CD4-positive, alpha-beta T cell (primary cell): Measurements from ENCODE around the gene SREBF1. TPM values are rescaled to one million over a fixed set of nuclear protein-coding genes. Genes with fewer than 3 reads are reported as not detected.
A peak's percentile ranks its signal among the peaks of the same experiment; 100 is the strongest.

ENCODE experiments used
- ATAC-seq: fragments of 200-7000 bp; cut with Tn5 transposase; one replicate; pipeline ENCODE4 v1.10.0; 2022; ENCODE audit warnings: mild to moderate bottlenecking; ENCODE audit not compliant: poor library complexity
- CTCF ChIA-PET: fragments of 350-600 bp; sonication (Branson Sonifier 250); formaldehyde crosslinking; loops from one replicate; lab custom pipeline; 2021; ENCODE audit warnings: antibody characterized with exemption, inconsistent platforms; lab: Charles Lee
- POLR2A ChIA-PET: fragments of 350-600 bp; sonication (Branson Sonifier 250); formaldehyde crosslinking; loops from one replicate; lab custom pipeline; 2021; ENCODE audit warnings: antibody characterized with exemption, inconsistent platforms; lab: Charles Lee
- DNase-seq, 14 experiments: peaks; one replicate each; pipeline ENCODE4 v3.0.0-alpha.2; 2013 to 2020; ENCODE audit warnings: mixed read lengths in 2 of 14
- H3K27ac ChIP-seq, 2 donors: one replicate each; pipeline versions ENCODE4 v1.5.1 to v1.7.0; 2013; ENCODE audit warnings: low read length in 2 of 2, low read depth in 1 of 2, mild to moderate bottlenecking in 1 of 2
- H3K27me3 ChIP-seq, 2 experiments: 1 replicate in 1 of 2; 2 replicates in 1 of 2; pipeline versions ENCODE4 v1.6.1 to v1.7.0; 2013; ENCODE audit warnings: low read length in 2 of 2, control low read depth in 1 of 2, mild to moderate bottlenecking in 1 of 2, moderate library complexity in 1 of 2; ENCODE audit not compliant: insufficient read depth in 2 of 2, control insufficient read depth in 1 of 2
- H3K36me3 ChIP-seq: one replicate; pipeline ENCODE4 v1.6.1; 2013; ENCODE audit warnings: low read length, control low read depth; ENCODE audit not compliant: insufficient read depth
- H3K4me1 ChIP-seq: one replicate; pipeline ENCODE4 v1.6.1; 2013; ENCODE audit warnings: low read length, control low read depth; ENCODE audit not compliant: insufficient read depth
- H3K4me3 ChIP-seq: one replicate; pipeline ENCODE4 v1.5.1; 2013; ENCODE audit warnings: mild to moderate bottlenecking, low read length, moderate library complexity
- H3K9me3 ChIP-seq, 2 experiments: 1 replicate in 1 of 2; 2 replicates in 1 of 2; pipeline versions ENCODE4 v1.6.1 to v1.7.0; 2013; ENCODE audit warnings: low read length in 2 of 2, mild to moderate bottlenecking in 2 of 2, control low read depth in 1 of 2, moderate library complexity in 1 of 2; ENCODE audit not compliant: control insufficient read depth in 1 of 2, insufficient read depth in 1 of 2
- H3K27ac Mint-ChIP-seq: one replicate; pipeline ENCODE4 v1.8.0; 2020; ENCODE audit warnings: mixed read lengths
- H3K27me3 Mint-ChIP-seq: one replicate; pipeline ENCODE4 v1.8.0; 2021; ENCODE audit warnings: mixed read lengths
- H3K36me3 Mint-ChIP-seq: one replicate; pipeline ENCODE4 v1.8.0; 2021; ENCODE audit warnings: low read depth, mixed read lengths
- H3K4me1 Mint-ChIP-seq: one replicate; pipeline ENCODE4 v1.8.0; 2021; ENCODE audit warnings: low read depth, mixed read lengths
- H3K4me3 Mint-ChIP-seq: one replicate; pipeline ENCODE4 v1.8.0; 2020; ENCODE audit warnings: mild to moderate bottlenecking, mixed read lengths
- H3K9me3 Mint-ChIP-seq: one replicate; pipeline ENCODE4 v1.8.0; 2020; ENCODE audit warnings: mixed read lengths
- CTCF ChIP-seq: fragments of 200-600 bp; IDR thresholded peaks from one replicate; pipeline ENCODE4 v1.8.0; 2022; ENCODE audit warnings: antibody characterized with exemption, mild to moderate bottlenecking
- intact Hi-C, 2 experiments: fragments of 100-400 bp; cut with DNase I in 1 of 2; cut with micrococcal nuclease in 1 of 2; formaldehyde crosslinking; loops; one replicate each; pipeline versions ENCODE4 v1.15.1 to v1.9.0; 2023 to 2025; cut with DNase I, micrococcal nuclease
- total RNA-seq, 174 experiments: library from RNA in 2 of 174; stranded (reverse) in 2 of 174; gene quantifications; one replicate each; pipeline ENCODE4 v1.2.3 and lab custom pipeline; 2021 to 2026

The SREBF1 gene
- total RNA-seq, 2 experiments from 2014 or later, result 249 to 264 TPM

GRCh38 chr17:17787568-17787967 is 49.2 kb downstream of the SREBF1 start:
- Histone ChIP-seq H3K36me3 (no peaks in the 10 kb centered on the region), H3K27ac (no peak overlapping the region), H3K4me3 (no peak overlapping the region), H3K9me3 (no peaks in the 10 kb centered on the region), H3K4me1 (peaks cover 33% of the 10 kb centered on the region), H3K27me3 (no peaks in the 10 kb centered on the region)
- TF ChIP-seq CTCF, result no peak
- CTCF ChIA-PET, result interaction anchor here (0.7 kb wide), 1 partner anchor 58 kb away, joined by 4 read pairs; no protein-coding TSS in a partner anchor
- H3K27me3 Mint-ChIP-seq, result no peaks in the 10 kb centered on the region
- POLR2A ChIA-PET, result no interaction called here
- no peak overlapping the region for H3K27ac Mint-ChIP-seq
- peaks cover 30% of the 10 kb centered on the region for H3K4me1 Mint-ChIP-seq
- peak in 1 of 14 experiments; percentile 15 for DNase-seq
- H3K36me3 Mint-ChIP-seq, result no peaks in the 10 kb centered on the region
- H3K4me3 Mint-ChIP-seq, result no peak overlapping the region
- H3K9me3 Mint-ChIP-seq, result no peaks in the 10 kb centered on the region
- ATAC-seq, result no peak
- intact Hi-C loops, result loop anchor here in 1 of 2 experiments (10.0 kb wide), 1 partner anchor 93 kb away; no protein-coding TSS in a partner anchor

GRCh38 chr17:17786998-17787397 is 49.8 kb downstream of the SREBF1 start:
- Histone ChIP-seq H3K36me3 (no peaks in the 10 kb centered on the region), H3K4me3 (no peak overlapping the region), H3K4me1 (peaks cover 28% of the 10 kb centered on the region), H3K27me3 (no peaks in the 10 kb centered on the region), H3K27ac (no peak overlapping the region), H3K9me3 (no peaks in the 10 kb centered on the region)
- POLR2A ChIA-PET, result no interaction called here
- intact Hi-C loops, result loop anchor here in 1 of 2 experiments (10.0 kb wide), 1 partner anchor 92 kb away; no protein-coding TSS in a partner anchor
- no peaks in the 10 kb centered on the region for H3K27me3 Mint-ChIP-seq
- H3K4me3 Mint-ChIP-seq, result no peak overlapping the region
- peaks cover 24% of the 10 kb centered on the region for H3K4me1 Mint-ChIP-seq
- DNase-seq (no peak), ATAC-seq (no peak)
- no peaks in the 10 kb centered on the region for H3K9me3 Mint-ChIP-seq
- no peak for TF ChIP-seq CTCF
- H3K27ac Mint-ChIP-seq, result no peak overlapping the region
- no peaks in the 10 kb centered on the region for H3K36me3 Mint-ChIP-seq
- CTCF ChIA-PET, result interaction anchor here (0.7 kb wide), 1 partner anchor 58 kb away, joined by 4 read pairs; no protein-coding TSS in a partner anchor

- TF ChIP-seq CTCF, result no peak
- Histone ChIP-seq H3K36me3 (no peaks in the 10 kb centered on the region), H3K9me3 (no peaks in the 10 kb centered on the region), H3K27ac (no peak overlapping the region), H3K4me1 (peaks cover 31% of the 10 kb centered on the region), H3K4me3 (no peak overlapping the region), H3K27me3 (peaks cover 0 to 5% of the 10 kb centered on the region in 2 experiments)
- CTCF ChIA-PET, result no interaction called here
- POLR2A ChIA-PET, result interaction anchor here (1.0 kb wide), 1 partner anchor 93 kb away, joined by 3 read pairs; no protein-coding TSS in a partner anchor
- Mint-ChIP-seq H3K27ac (peak overlapping the region; percentile 74), H3K4me3 (peak overlapping the region; percentile 84), H3K36me3 (no peaks in the 10 kb centered on the region), H3K4me1 (peaks cover 30% of the 10 kb centered on the region), H3K9me3 (no peaks in the 10 kb centered on the region), H3K27me3 (no peaks in the 10 kb centered on the region)
- intact Hi-C loops, result loop anchor here in 1 of 2 experiments (2.0 to 10.0 kb wide), 2 partner anchors 57 to 91 kb away; no protein-coding TSS in a partner anchor
- ATAC-seq, result no peak
- no peak for DNase-seq
Measured at GRCh38 chr17:17785407-17785806, 51.4 kb downstream of the SREBF1 start.
